WTC11 (cell line): ENCODE results near the gene PRKAR1B. TPM values are rescaled to one million over a fixed set of nuclear protein-coding genes. Genes with fewer than 3 reads are reported as not detected.

Experiments
- ATAC-seq: fragments of 200-7000 bp; cut with Tn5 transposase; 2 replicates; pipeline ENCODE4 v1.10.0; 2021; ENCODE audit warnings: mild to moderate bottlenecking, moderate library complexity
- CTCF ChIA-PET: fragments of 300-600 bp; sonication (Branson Sonifier 250); formaldehyde crosslinking; loops from one replicate; lab custom pipeline; 2021; ENCODE audit warnings: antibody characterized with exemption; lab: Charles Lee
- POLR2A ChIA-PET: fragments of 350-600 bp; sonication (Branson Sonifier 250); formaldehyde crosslinking; loops from one replicate; lab custom pipeline; 2021; ENCODE audit warnings: antibody characterized with exemption; lab: Charles Lee
- DNase-seq: peaks from one replicate; pipeline ENCODE4 v3.0.0; 2021; ENCODE audit warnings: low spot score
- H3K27ac Mint-ChIP-seq: 2 replicates; pipeline ENCODE4 v1.8.0; 2021; ENCODE audit warnings: mixed read lengths
- H3K27me3 Mint-ChIP-seq: 2 replicates; pipeline ENCODE4 v1.8.0; 2021; ENCODE audit warnings: low read depth, mild to moderate bottlenecking, moderate library complexity, mixed read lengths
- H3K36me3 Mint-ChIP-seq: 2 replicates; pipeline ENCODE4 v1.8.0; 2021; ENCODE audit warnings: mixed read lengths
- H3K4me1 Mint-ChIP-seq: 2 replicates; pipeline ENCODE4 v1.8.0; 2022; ENCODE audit warnings: mixed read lengths
- H3K4me3 Mint-ChIP-seq: 2 replicates; pipeline ENCODE4 v1.8.0; 2021; ENCODE audit warnings: mild to moderate bottlenecking, moderate library complexity, mixed read lengths
- H3K9me3 Mint-ChIP-seq: 2 replicates; pipeline ENCODE4 v1.8.0; 2021; ENCODE audit warnings: mixed read lengths
- AFF4 ChIP-seq: sonication (generic); formaldehyde crosslinking; IDR thresholded peaks from 2 replicates; pipeline ENCODE4 v1.8.1; 2023; ENCODE audit warnings: mild to moderate bottlenecking, missing genetic modification reagents, borderline replicate concordance
- FOXJ3 ChIP-seq: sonication (generic); formaldehyde crosslinking; IDR thresholded peaks from 2 replicates; pipeline ENCODE4 v1.9.0; 2021; ENCODE audit warnings: missing genetic modification reagents, mild to moderate bottlenecking, borderline replicate concordance
- GABPB1 ChIP-seq: sonication (generic); formaldehyde crosslinking; IDR thresholded peaks from 2 replicates; pipeline ENCODE4 v1.8.1; 2023; ENCODE audit warnings: mild to moderate bottlenecking, missing genetic modification reagents
- JAZF1 ChIP-seq: fragments of 250-450 bp; sonication (Bioruptor Pico); IDR thresholded peaks from 2 replicates; pipeline ENCODE4 v1.9.0; 2021; ENCODE audit warnings: moderate library complexity, mild to moderate bottlenecking, inconsistent platforms
- NFYB ChIP-seq: sonication (generic); formaldehyde crosslinking; conservative IDR thresholded peaks from 2 replicates; pipeline ENCODE4 v1.8.0; 2022; ENCODE audit warnings: low read depth, missing genetic modification reagents
- SP1 ChIP-seq: sonication (generic); formaldehyde crosslinking; conservative IDR thresholded peaks from 2 replicates; pipeline ENCODE4 v1.8.1; 2022; ENCODE audit warnings: missing genetic modification reagents
- TEAD4 ChIP-seq: sonication (generic); formaldehyde crosslinking; IDR thresholded peaks from 2 replicates; pipeline ENCODE4 v1.8.0; 2022; ENCODE audit warnings: mild to moderate bottlenecking, missing genetic modification reagents
- USF1 ChIP-seq: sonication (generic); formaldehyde crosslinking; IDR thresholded peaks from 2 replicates; pipeline ENCODE4 v1.8.0; 2022; ENCODE audit warnings: mild to moderate bottlenecking, missing genetic modification reagents
- ZBTB21 ChIP-seq: sonication (generic); formaldehyde crosslinking; IDR thresholded peaks from 2 replicates; pipeline ENCODE4 v1.8.1; 2023; ENCODE audit warnings: mild to moderate bottlenecking, missing genetic modification reagents, borderline replicate concordance
- ZNF121 ChIP-seq: sonication (generic); formaldehyde crosslinking; IDR thresholded peaks from 2 replicates; pipeline ENCODE4 v1.8.0; 2023; ENCODE audit warnings: missing genetic modification reagents
- ZNF219 ChIP-seq: sonication (generic); formaldehyde crosslinking; IDR thresholded peaks from 2 replicates; pipeline ENCODE4 v1.8.0; 2023; ENCODE audit warnings: missing genetic modification reagents, mild to moderate bottlenecking, borderline replicate concordance
- ZNF232 ChIP-seq: sonication (generic); formaldehyde crosslinking; IDR thresholded peaks from 2 replicates; pipeline ENCODE4 v1.8.0; 2022; ENCODE audit warnings: mild to moderate bottlenecking, missing genetic modification reagents
- ZNF281 ChIP-seq: sonication (generic); formaldehyde crosslinking; IDR thresholded peaks from 2 replicates; pipeline ENCODE4 v1.8.0; 2023; ENCODE audit warnings: mild to moderate bottlenecking, missing genetic modification reagents
- ZNF317 ChIP-seq: sonication (generic); formaldehyde crosslinking; IDR thresholded peaks from 2 replicates; pipeline ENCODE4 v1.8.1; 2023; ENCODE audit warnings: low read depth, mild to moderate bottlenecking, moderate library complexity, missing genetic modification reagents, borderline replicate concordance
- total RNA-seq: library from RNA; stranded (reverse); gene quantifications from 3 replicates; pipeline ENCODE4 v1.2.3, GENCODE V29; 2021
- TF ChIP-seq, protein P1 (sequence below): sonication (generic); formaldehyde crosslinking; IDR thresholded peaks from 2 replicates; pipeline ENCODE4 v1.8.1; 2022; ENCODE audit warnings: low read depth, mild to moderate bottlenecking, moderate library complexity, missing genetic modification reagents, borderline replicate concordance
- TF ChIP-seq, protein P2 (sequence below): sonication (generic); formaldehyde crosslinking; IDR thresholded peaks from 2 replicates; pipeline ENCODE4 v1.8.0; 2023; ENCODE audit warnings: missing genetic modification reagents
- TF ChIP-seq, protein P3 (sequence below): sonication (generic); formaldehyde crosslinking; IDR thresholded peaks from 2 replicates; pipeline ENCODE4 v1.8.0; 2022; ENCODE audit warnings: mild to moderate bottlenecking, missing genetic modification reagents

PRKAR1B gene
- total RNA-seq, 1 experiment from 2014 or later = 43.6 TPM

DNA sequence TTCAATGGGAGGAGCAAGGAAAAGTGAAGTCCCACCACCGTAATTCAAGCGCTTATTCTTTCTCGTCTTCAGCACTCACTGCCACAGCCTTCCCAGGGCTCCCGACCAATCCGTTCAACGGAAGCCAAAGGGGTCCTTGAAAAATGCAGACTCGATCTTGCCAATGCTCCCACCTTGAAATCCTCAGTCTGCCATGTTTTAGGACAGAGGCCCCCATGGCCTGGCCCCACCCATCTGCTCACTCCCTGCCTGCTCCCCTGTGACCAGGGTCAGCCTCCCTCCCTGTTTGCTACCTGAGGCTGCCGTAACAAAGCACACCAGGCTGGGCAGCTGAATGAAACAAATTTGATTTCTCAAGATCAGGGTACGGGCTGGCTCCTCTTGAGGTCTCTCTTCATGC lies 3.5 kb downstream of the PRKAR1B start (continued):
- TF ChIP-seq AFF4 (CRISPR knock-in tag) (no peak), FOXJ3 (no peak), USF1 (CRISPR knock-in tag) (no peak), NFYB (CRISPR knock-in tag) (no peak), ZNF232 (no peak), ZBTB21 (CRISPR knock-in tag) (no peak), JAZF1 (CRISPR knock-in tag) (no peak), SP1 (no peak), GABPB1 (CRISPR knock-in tag) (no peak), TEAD4 (CRISPR knock-in tag) (no peak), ZNF219 (CRISPR knock-in tag) (no peak), ZNF281 (no peak), ZNF121 (no peak), ZNF317 (no peak)
- TF ChIP-seq, protein P1, sequence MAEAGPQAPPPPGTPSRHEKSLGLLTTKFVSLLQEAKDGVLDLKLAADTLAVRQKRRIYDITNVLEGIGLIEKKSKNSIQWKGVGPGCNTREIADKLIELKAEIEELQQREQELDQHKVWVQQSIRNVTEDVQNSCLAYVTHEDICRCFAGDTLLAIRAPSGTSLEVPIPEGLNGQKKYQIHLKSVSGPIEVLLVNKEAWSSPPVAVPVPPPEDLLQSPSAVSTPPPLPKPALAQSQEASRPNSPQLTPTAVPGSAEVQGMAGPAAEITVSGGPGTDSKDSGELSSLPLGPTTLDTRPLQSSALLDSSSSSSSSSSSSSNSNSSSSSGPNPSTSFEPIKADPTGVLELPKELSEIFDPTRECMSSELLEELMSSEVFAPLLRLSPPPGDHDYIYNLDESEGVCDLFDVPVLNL (CRISPR knock-in tag) = no peak
- TF ChIP-seq, protein P2, sequence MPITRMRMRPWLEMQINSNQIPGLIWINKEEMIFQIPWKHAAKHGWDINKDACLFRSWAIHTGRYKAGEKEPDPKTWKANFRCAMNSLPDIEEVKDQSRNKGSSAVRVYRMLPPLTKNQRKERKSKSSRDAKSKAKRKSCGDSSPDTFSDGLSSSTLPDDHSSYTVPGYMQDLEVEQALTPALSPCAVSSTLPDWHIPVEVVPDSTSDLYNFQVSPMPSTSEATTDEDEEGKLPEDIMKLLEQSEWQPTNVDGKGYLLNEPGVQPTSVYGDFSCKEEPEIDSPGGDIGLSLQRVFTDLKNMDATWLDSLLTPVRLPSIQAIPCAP (CRISPR knock-in tag) = no peak
- TF ChIP-seq, protein P3, sequence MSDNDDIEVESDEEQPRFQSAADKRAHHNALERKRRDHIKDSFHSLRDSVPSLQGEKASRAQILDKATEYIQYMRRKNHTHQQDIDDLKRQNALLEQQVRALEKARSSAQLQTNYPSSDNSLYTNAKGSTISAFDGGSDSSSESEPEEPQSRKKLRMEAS (CRISPR knock-in tag) = no peak

GRCh38 chr7:721619-722248 lies 5.3 kb downstream of the PRKAR1B start:
- Mint-ChIP-seq H3K36me3 (peaks cover 67% of the 10 kb centered on the region), H3K27ac (no peak overlapping the region; the same call in 1 of the 2 replicates), H3K4me1 (peaks cover 6% of the 10 kb centered on the region), H3K27me3 (peaks cover 5% of the 10 kb centered on the region; the same call in 1 of the 2 replicates), H3K4me3 (no peak overlapping the region), H3K9me3 (peaks cover 58% of the 10 kb centered on the region)
- POLR2A ChIA-PET = interaction anchor here (0.6 kb wide), 1 partner anchor 56 kb away, joined by 3 read pairs; no protein-coding TSS in a partner anchor
- ATAC-seq (no peak), DNase-seq (no peak)
- TF ChIP-seq SP1 = no peak
- CTCF ChIA-PET = no interaction called here
